Kidney (tissue), 14 donors: ENCODE measurements around the gene BRINP3. TPM values are rescaled to one million over a fixed set of nuclear protein-coding genes. Genes with fewer than 3 reads are reported as not detected.

Experiments
- DNase-seq, 5 donors: peaks; one replicate each; pipeline ENCODE4 v3.0.0-alpha.2; 2013 to 2020
- FAIRE-seq: peaks from 2 replicates; lab custom pipeline; 2012; peaks lifted over from hg19 to GRCh38; lab: Jason Lieb, UNC
- H3K27ac ChIP-seq, 2 donors: one replicate each; pipeline ENCODE4 v1.7.0; 2013; ENCODE audit warnings: low read depth in 2 of 2, low read length in 2 of 2, inconsistent platforms in 1 of 2
- H3K27me3 ChIP-seq: one replicate; pipeline ENCODE4 v1.7.1; 2013; ENCODE audit warnings: low read length, inconsistent platforms; ENCODE audit not compliant: control insufficient read depth, insufficient read depth
- H3K36me3 ChIP-seq, 3 donors: one replicate each; pipeline versions ENCODE4 v1.7.0 to v1.7.1; 2013; ENCODE audit warnings: low read length in 3 of 3, control low read depth in 1 of 3, inconsistent platforms in 1 of 3; ENCODE audit not compliant: insufficient read depth in 3 of 3, control insufficient read depth in 2 of 3
- H3K4me1 ChIP-seq, 3 donors: one replicate each; pipeline versions ENCODE4 v1.7.0 to v1.7.1; 2013; ENCODE audit warnings: low read length in 3 of 3, inconsistent platforms in 1 of 3, low read depth in 1 of 3; ENCODE audit not compliant: control insufficient read depth in 2 of 3, insufficient read depth in 2 of 3
- H3K4me3 ChIP-seq, 3 donors: one replicate each; pipeline versions ENCODE4 v1.7.0 to v1.8.1; 2013; ENCODE audit warnings: low read length in 3 of 3, control low read depth in 1 of 3, inconsistent platforms in 1 of 3
- H3K9ac ChIP-seq, 3 donors: one replicate each; pipeline versions ENCODE4 v1.7.0 to v1.7.1; 2013; ENCODE audit warnings: low read length in 3 of 3, control low read depth in 1 of 3, inconsistent platforms in 1 of 3
- H3K9me3 ChIP-seq, 3 donors: one replicate each; pipeline versions ENCODE4 v1.7.0 to v1.7.1; 2013; ENCODE audit warnings: low read length in 3 of 3, control low read depth in 1 of 3, inconsistent platforms in 1 of 3; ENCODE audit not compliant: control insufficient read depth in 2 of 3, insufficient read depth in 1 of 3
- CTCF ChIP-seq: IDR thresholded peaks from 3 replicates; pipeline ENCODE4 v1.5.1; 2012; ENCODE audit warnings: mild to moderate bottlenecking, moderate library complexity, borderline replicate concordance; ENCODE audit not compliant: insufficient read depth; ENCODE audit errors: extremely low read depth
- intact Hi-C: fragments of 100-400 bp; cut with DNase I; formaldehyde crosslinking; loops from one replicate; pipeline ENCODE4 v1.11.1; 2022
- polyA plus RNA-seq: library from polyadenylated mRNA; stranded (reverse); fragments of 350-450 nt; fragmentation: Illumina TruSeq; extraction: RNeasy Lipid Tissue Mini Kit (QIAGEN cat#74804); gene quantifications from one replicate; pipeline ENCODE4 v1.2.3, GENCODE V29; 2014; ENCODE audit warnings: low read depth, low replicate concordance; ENCODE audit not compliant: insufficient read depth
- total RNA-seq: library from RNA; stranded (reverse); fragmentation: NEBNext Ultra II Directional; extraction: Animal tissue kit (Norgen Biotek cat#: 25700); gene quantifications from one replicate; pipeline ENCODE4 v1.2.1, GENCODE V29; 2021
- donor health status: control.
- donor health status: control.
- donor health status: control.
- donor health status: control.
- donor health status: control.
- donor health status: DM: yes; HTN: yes; CAD: no.
- donor health status: Normal renal cell carcinoma (clear cell type).

BRINP3 gene
- total and polyA plus RNA-seq, 2 donors from 2014 or later = 1.4 to 1.8 TPM

GRCh38 chr1:190274721-190275120 is 202.9 kb downstream of the BRINP3 start:
- Histone ChIP-seq H3K36me3 (no peaks in the 10 kb centered on the region), H3K27ac (no peak overlapping the region), H3K9ac (no peak overlapping the region), H3K9me3 (no peaks in the 10 kb centered on the region), H3K4me1 (no peaks in the 10 kb centered on the region), H3K27me3 (no peaks in the 10 kb centered on the region), H3K4me3 (no peak overlapping the region)
- DNase-seq = no peak
- intact Hi-C loops = no loop called here
- TF ChIP-seq CTCF = no peak
- no peak for FAIRE-seq

GRCh38 chr1:190273161-190273560 is 204.5 kb downstream of the BRINP3 start:
- no peak overlapping the region for H3K9ac ChIP-seq
- intact Hi-C loops = no loop called here
- no peaks in the 10 kb centered on the region for H3K36me3 ChIP-seq
- no peaks in the 10 kb centered on the region for H3K27me3 ChIP-seq
- H3K4me3 ChIP-seq = no peak overlapping the region
- H3K9me3 ChIP-seq = no peaks in the 10 kb centered on the region
- no peak for TF ChIP-seq CTCF
- FAIRE-seq (no peak), DNase-seq (no peak)
- H3K4me1 ChIP-seq = no peaks in the 10 kb centered on the region
- no peak overlapping the region for H3K27ac ChIP-seq

DNA sequence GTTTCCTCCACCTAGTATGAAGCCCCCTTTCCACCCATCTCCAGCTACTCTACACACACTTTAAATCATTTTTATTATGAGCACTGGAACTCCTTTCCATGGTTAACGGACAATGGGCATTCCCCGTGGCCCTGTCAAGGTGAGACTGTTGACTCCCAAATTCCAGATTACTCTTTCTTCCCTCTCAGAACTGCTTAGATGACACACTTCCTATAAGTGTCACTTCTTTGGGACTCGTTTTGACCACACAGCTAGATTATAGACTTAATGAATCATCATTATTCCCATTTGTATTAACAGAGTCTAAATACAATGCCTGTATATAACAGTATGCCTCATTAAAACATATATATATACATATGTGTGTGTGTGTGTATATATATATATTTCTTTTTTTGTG is 215.1 kb downstream of the BRINP3 start:
- no peaks in the 10 kb centered on the region for H3K4me1 ChIP-seq
- no peaks in the 10 kb centered on the region for H3K27me3 ChIP-seq
- H3K9me3 ChIP-seq = no peaks in the 10 kb centered on the region
- DNase-seq = no peak
- no peak overlapping the region for H3K9ac ChIP-seq
- intact Hi-C loops = no loop called here
- TF ChIP-seq CTCF = no peak
- no peak for FAIRE-seq
- no peak overlapping the region for H3K4me3 ChIP-seq
- no peak overlapping the region for H3K27ac ChIP-seq
- H3K36me3 ChIP-seq = no peaks in the 10 kb centered on the region

GRCh38 chr1:190259424-190259823 is 218.2 kb downstream of the BRINP3 start:
- FAIRE-seq (no peak), DNase-seq (no peak)
- intact Hi-C loops = no loop called here
- no peak overlapping the region for H3K9ac ChIP-seq
- H3K36me3 ChIP-seq = no peaks in the 10 kb centered on the region
- H3K27ac ChIP-seq = no peak overlapping the region
- H3K4me3 ChIP-seq = no peak overlapping the region
- no peaks in the 10 kb centered on the region for H3K27me3 ChIP-seq
- no peaks in the 10 kb centered on the region for H3K9me3 ChIP-seq
- no peak for TF ChIP-seq CTCF
- no peaks in the 10 kb centered on the region for H3K4me1 ChIP-seq
